HCT116 (cell line): ENCODE measurements around the gene GRM1. TPM values are rescaled to one million over a fixed set of nuclear protein-coding genes. Genes with fewer than 3 reads are reported as not detected.

Experiments used
- ATAC-seq: fragments of 200-7000 bp; cut with Tn5 transposase; 2 replicates; pipeline ENCODE4 v1.9.1; 2020; ENCODE audit warnings: mild to moderate bottlenecking, moderate library complexity
- BruUV-seq: library from RNA; stranded (reverse); fragments of 400-500 nt; replicated peaks from 2 replicates; lab custom pipeline; 2021; lab: Mats Ljungman, UMichigan
- CTCF ChIA-PET: fragments of 300-600 bp; sonication (Branson Sonifier 250); formaldehyde crosslinking; loops from one replicate; lab custom pipeline; 2021; ENCODE audit warnings: antibody characterized with exemption; lab: Charles Lee
- POLR2A ChIA-PET: fragments of 300-600, 350-600 bp; sonication (Branson Sonifier 250); formaldehyde crosslinking; loops from one replicate; lab custom pipeline; 2021; ENCODE audit warnings: antibody characterized with exemption; lab: Charles Lee
- RAD21 ChIA-PET, 2 experiments: fragments of 300-600 bp; sonication (Branson Sonifier 250); formaldehyde crosslinking; loops; one replicate each; lab custom pipeline; 2023; ENCODE audit warnings: low total read pairs in 2 of 2; ENCODE audit not compliant: uncharacterized antibody in 2 of 2, unreplicated experiment in 2 of 2, low non-redundant PET in 1 of 2; lab: Charles Lee
- DNase-seq: peaks from one replicate; pipeline ENCODE4 v3.0.0-alpha.2; 2010; ENCODE audit warnings: low read depth, low spot score
- H2AFZ ChIP-seq: fragments of 200-600 bp; shearing (Covaris generic), sonication (generic); 2 replicates; pipeline ENCODE4 v1.6.1; 2017; ENCODE audit warnings: low read depth, mixed run types, mixed read lengths, antibody characterized with exemption, low read length; ENCODE audit not compliant: poor library complexity, severe bottlenecking
- H3K27ac ChIP-seq: 2 replicates; pipeline ENCODE4 v1.5.1; 2012; ENCODE audit warnings: low read depth, low read length
- H3K27me3 ChIP-seq: fragments of 200-600 bp; sonication (generic); 2 replicates; pipeline ENCODE4 v1.6.1; 2016; ENCODE audit warnings: mixed run types, low read length, mixed read lengths; ENCODE audit not compliant: insufficient read depth
- H3K36me3 ChIP-seq, 2 experiments: fragments of 200-500 bp in 1 of 2; fragments of 200-600 bp in 1 of 2; sonication (Bioruptor generic) in 1 of 2; sonication (generic) in 1 of 2; 2 replicates each; pipeline versions ENCODE4 v1.5.1 to v1.6.1; 2014 to 2016; ENCODE audit warnings: low read length in 2 of 2, inconsistent platforms in 1 of 2, mixed read lengths in 1 of 2, mixed run types in 1 of 2; ENCODE audit not compliant: insufficient read depth in 2 of 2, control insufficient read depth in 1 of 2
- H3K4me1 ChIP-seq, 2 experiments: fragments of 200-600 bp in 1 of 2; sonication (generic) in 1 of 2; 2 replicates each; pipeline versions ENCODE4 v1.5.1 to v1.6.1; 2012 to 2017; ENCODE audit warnings: low read length in 2 of 2, inconsistent platforms in 1 of 2, mild to moderate bottlenecking in 1 of 2, mixed read lengths in 1 of 2, mixed run types in 1 of 2, moderate library complexity in 1 of 2; ENCODE audit not compliant: insufficient read depth in 2 of 2, control insufficient read depth in 1 of 2
- H3K4me2 ChIP-seq: fragments of 200-600 bp; sonication (generic); 2 replicates; pipeline ENCODE4 v1.6.1; 2017; ENCODE audit warnings: mixed run types, low read length, mixed read lengths
- H3K4me3 ChIP-seq, 2 experiments: fragments of 200-600 bp in 1 of 2; sonication (generic) in 1 of 2; replicated peaks in 1 of 2; 2 replicates each; pipeline ENCODE4 v1.5.1; 2011 to 2016; ENCODE audit warnings: low read length in 2 of 2, control low read depth in 1 of 2, low read depth in 1 of 2, mild to moderate bottlenecking in 1 of 2, mixed read lengths in 1 of 2, mixed run types in 1 of 2
- H3K79me2 ChIP-seq: fragments of 200-600 bp; sonication (generic); 2 replicates; pipeline ENCODE4 v1.6.1; 2017; ENCODE audit warnings: mild to moderate bottlenecking, mixed run types, low read length, moderate library complexity, mixed read lengths; ENCODE audit not compliant: insufficient read depth
- H3K9ac ChIP-seq: fragments of 200-600 bp; sonication (generic); 2 replicates; pipeline ENCODE4 v1.6.1; 2016; ENCODE audit warnings: low read length, mixed read lengths
- H3K9me2 ChIP-seq: fragments of 200-600 bp; sonication (generic), shearing (Covaris generic); 2 replicates; pipeline ENCODE4 v1.6.1; 2017; ENCODE audit warnings: mixed run types, mild to moderate bottlenecking, moderate library complexity; ENCODE audit not compliant: insufficient read depth
- H3K9me3 ChIP-seq, 2 experiments: fragments of 200-500 bp in 1 of 2; fragments of 200-600 bp in 1 of 2; sonication (Bioruptor generic) in 1 of 2; sonication (generic) in 1 of 2; 2 replicates each; pipeline ENCODE4 v1.6.1; 2014 to 2017; ENCODE audit warnings: low read length in 2 of 2, mixed read lengths in 2 of 2, inconsistent platforms in 1 of 2, low read depth in 1 of 2, mild to moderate bottlenecking in 1 of 2, mixed run types in 1 of 2, moderate library complexity in 1 of 2; ENCODE audit not compliant: control insufficient read depth in 1 of 2, insufficient read depth in 1 of 2
- H4K20me1 ChIP-seq: fragments of 200-600 bp; sonication (generic), shearing (Covaris generic); 2 replicates; pipeline ENCODE4 v1.6.1; 2017; ENCODE audit warnings: mixed run types, mild to moderate bottlenecking, moderate library complexity; ENCODE audit not compliant: insufficient read depth
- CEBPB ChIP-seq: IDR thresholded peaks from 2 replicates; pipeline ENCODE4 v1.6.1; 2012; ENCODE audit warnings: low read depth
- EZH2 ChIP-seq: fragments of 200-600 bp; sonication (generic); IDR thresholded peaks from 2 replicates; pipeline ENCODE4 v1.6.1; 2017; ENCODE audit warnings: antibody characterized with exemption, mixed run types
- EZH2phosphoT487 ChIP-seq: fragments of 200-600 bp; IDR thresholded peaks from 2 replicates; pipeline ENCODE4 v1.6.1; 2018; ENCODE audit warnings: antibody characterized with exemption, borderline replicate concordance
- JUND ChIP-seq: IDR thresholded peaks from 2 replicates; pipeline ENCODE4 v1.6.1; 2012
- RAD21 ChIP-seq: IDR thresholded peaks from 2 replicates; pipeline ENCODE4 v1.6.1; 2012; ENCODE audit warnings: low read depth, mild to moderate bottlenecking
- SIN3A ChIP-seq: IDR thresholded peaks from 2 replicates; pipeline ENCODE4 v1.6.1; 2012; ENCODE audit warnings: low read depth
- SP1 ChIP-seq: IDR thresholded peaks from 2 replicates; pipeline ENCODE4 v1.6.1; 2012; ENCODE audit warnings: low read depth
- TCF7L2 ChIP-seq: IDR thresholded peaks from 2 replicates; pipeline ENCODE4 v1.7.0; 2011; ENCODE audit warnings: borderline replicate concordance, inconsistent platforms; ENCODE audit not compliant: insufficient read depth, insufficient read length; ENCODE audit errors: extremely low read depth
- YY1 ChIP-seq: IDR thresholded peaks from 2 replicates; pipeline ENCODE4 v1.6.1; 2011; ENCODE audit warnings: low read length, low read depth, moderate library complexity, mild to moderate bottlenecking; ENCODE audit not compliant: insufficient replicate concordance; ENCODE audit errors: extremely low read depth
- ZBTB33 ChIP-seq: IDR thresholded peaks from 2 replicates; pipeline ENCODE4 v1.6.1; 2011; ENCODE audit warnings: mild to moderate bottlenecking, low read length, moderate library complexity; ENCODE audit not compliant: insufficient replicate concordance; ENCODE audit errors: extremely low read depth
- intact Hi-C: fragments of 100-400 bp; cut with micrococcal nuclease; formaldehyde crosslinking; loops from 2 replicates; pipeline ENCODE4 v1.10.0; 2022
- total RNA-seq: library from RNA; stranded (reverse); gene quantifications from one replicate; pipeline ENCODE4 v1.2.1, GENCODE V29; 2021; ENCODE audit not compliant: unreplicated experiment
- TF ChIP-seq, protein P1 (sequence below): IDR thresholded peaks from 2 replicates; pipeline ENCODE4 v1.6.1; 2012

The GRM1 gene
- total RNA-seq, 1 experiment from 2014 or later = not detected

DNA sequence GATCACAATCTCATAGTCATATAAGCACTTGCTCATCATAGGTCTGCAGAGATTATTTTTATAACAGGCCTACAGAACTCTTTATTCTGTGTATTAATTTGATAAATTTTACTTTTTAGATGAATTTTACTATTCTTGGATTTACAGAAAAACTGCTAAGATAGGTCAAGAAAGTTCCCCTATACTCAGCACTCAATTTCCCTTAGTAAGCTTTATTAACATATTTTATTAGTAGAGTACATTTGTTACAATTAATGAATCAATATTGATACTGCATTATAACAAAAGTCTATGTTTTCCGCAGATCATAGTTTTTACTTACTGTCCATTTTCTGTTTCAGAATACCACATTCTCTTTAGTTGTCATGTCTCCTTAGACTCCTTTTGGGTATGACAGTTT lies 148.9 kb downstream of the GRM1 start:
- Histone ChIP-seq H3K79me2 (no peaks in the 10 kb centered on the region), H3K9me3 (no peaks in the 10 kb centered on the region), H3K27ac (no peak overlapping the region), H3K27me3 (0 out of 2 replicates have a peak, but pooled peaks cover 1% of the 10 kb centered on the region), H2AFZ (no peak overlapping the region), H3K4me2 (no peak overlapping the region), H3K9me2 (no peaks in the 10 kb centered on the region), H4K20me1 (no peaks in the 10 kb centered on the region), H3K4me1 (no peaks in the 10 kb centered on the region), H3K4me3 (no peak overlapping the region), H3K9ac (no peak overlapping the region), H3K36me3 (no peaks in the 10 kb centered on the region)
- no TSS peak for BruUV-seq
- ATAC-seq (no peak), DNase-seq (no peak)
- ChIA-PET POLR2A (no interaction called here), RAD21 (no interaction called here), CTCF (no interaction called here)
- TF ChIP-seq, protein P1, sequence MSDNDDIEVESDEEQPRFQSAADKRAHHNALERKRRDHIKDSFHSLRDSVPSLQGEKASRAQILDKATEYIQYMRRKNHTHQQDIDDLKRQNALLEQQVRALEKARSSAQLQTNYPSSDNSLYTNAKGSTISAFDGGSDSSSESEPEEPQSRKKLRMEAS = no peak
- no peak for TF ChIP-seq EZH2phosphoT487
- no peak for TF ChIP-seq CEBPB
- no peak for TF ChIP-seq JUND
- no peak for TF ChIP-seq TCF7L2
- no peak for TF ChIP-seq SIN3A
- TF ChIP-seq ZBTB33 = no peak
- no peak for TF ChIP-seq RAD21
- no peak for TF ChIP-seq SP1
- TF ChIP-seq YY1 = no peak
- TF ChIP-seq EZH2 = no peak
- intact Hi-C loops = no loop called here
